DMS79 (cell line): ENCODE data around the gene PA2G4.
"Not testable (repeated sequence)": the region's sequence is repeated elsewhere in the genome, so short reads cannot be mapped to it uniquely, and the experiment has no call there.

Experiments
- DNase-seq: peaks from one replicate; lab custom pipeline; 2025; lab: John Stamatoyannopoulos, UW

The PA2G4 gene

GRCh38 chr12:56153678-56154065, 49.3 kb downstream of the PA2G4 start:
- no peak for DNase-seq

GRCh38 chr12:56154246-56154771, 50.0 kb downstream of the PA2G4 start:
- no peak for DNase-seq

- DNase-seq, result no peak
Observed at GRCh38 chr12:56154818-56155217, 50.5 kb downstream of the PA2G4 start.

- DNase-seq, result no peak
Observed at GRCh38 chr12:56155256-56155845, 51.0 kb downstream of the PA2G4 start.

GRCh38 chr12:56156464-56157200, 52.3 kb downstream of the PA2G4 start:
- not testable (repeated sequence) for DNase-seq

- DNase-seq, result peak; percentile 74
Observed at GRCh38 chr12:56157201-56158028, 53.1 kb downstream of the PA2G4 start.

GRCh38 chr12:56158029-56158925, 53.9 kb downstream of the PA2G4 start, which contains the start of gene MYL6:
MYL6 (plus strand) TSS chr12:56158359; CDS start chr12:56158402, 43 bp downstream.
- DNase-seq, result peak; percentile 90

GRCh38 chr12:56158926-56159461, 54.6 kb downstream of the PA2G4 start:
- peak; percentile 45 for DNase-seq

- DNase-seq, result no peak
Observed at GRCh38 chr12:56159482-56160192, 55.3 kb downstream of the PA2G4 start.

- DNase-seq, result no peak
Observed at GRCh38 chr12:56160193-56160763, 55.9 kb downstream of the PA2G4 start.

- no peak for DNase-seq
Observed at GRCh38 chr12:56160894-56161689, 56.7 kb downstream of the PA2G4 start.

- DNase-seq, result no peak
Observed at GRCh38 chr12:56161690-56162351, 57.5 kb downstream of the PA2G4 start.

- no peak for DNase-seq
Observed at GRCh38 chr12:56162468-56163290, 58.3 kb downstream of the PA2G4 start.
